IMR-90 (cell line): Measurements from ENCODE around the gene NCOA7. TPM values are rescaled to one million over a fixed set of nuclear protein-coding genes. Genes with fewer than 3 reads are reported as not detected.

Experiments
- ATAC-seq: fragments of 200-7000 bp; cut with Tn5 transposase; 2 replicates; pipeline ENCODE4 v1.9.1; 2020; ENCODE audit warnings: low read depth, mild to moderate bottlenecking, moderate library complexity
- BruUV-seq: library from RNA; stranded (reverse); fragments of 400-500 nt; replicated peaks from 2 replicates; lab custom pipeline; 2021; lab: Mats Ljungman, UMichigan
- CTCF ChIA-PET: fragments of 300-600 bp; formaldehyde crosslinking; extraction: SDS; loops from one replicate; lab custom pipeline; 2021; ENCODE audit warnings: antibody characterized with exemption; lab: Yijun Ruan, JAX
- POLR2A ChIA-PET: fragments of 300-600 bp; sonication (Branson Sonifier 250); formaldehyde crosslinking; loops from one replicate; lab custom pipeline; 2022; ENCODE audit warnings: antibody characterized with exemption; ENCODE audit not compliant: unreplicated experiment; lab: Charles Lee
- DNase-seq: peaks from one replicate; pipeline ENCODE4 v3.0.0; 2013
- H2AFZ ChIP-seq: replicated peaks from 2 replicates; pipeline ENCODE3; 2013; ENCODE audit warnings: low read length, mild to moderate bottlenecking; ENCODE audit not compliant: poor library complexity
- H2AK5ac ChIP-seq: 2 replicates; pipeline ENCODE4 v1.6.1; 2013; ENCODE audit warnings: low read depth, low read length, inconsistent platforms
- H2AK9ac ChIP-seq: replicated peaks from 2 replicates; pipeline ENCODE3; 2013; ENCODE audit warnings: mild to moderate bottlenecking, low read depth, low read length, moderate library complexity; ENCODE audit not compliant: poor library complexity
- H2BK120ac ChIP-seq: 2 replicates; pipeline ENCODE4 v1.6.1; 2013; ENCODE audit warnings: low read depth, low read length, inconsistent platforms
- H2BK15ac ChIP-seq: 3 replicates; pipeline ENCODE4 v1.6.1; 2013; ENCODE audit warnings: low read depth, low read length, inconsistent platforms
- H2BK20ac ChIP-seq: 2 replicates; pipeline ENCODE4 v1.6.1; 2013; ENCODE audit warnings: low read depth, mild to moderate bottlenecking, inconsistent platforms, low read length, moderate library complexity
- H2BK5ac ChIP-seq: 2 replicates; pipeline ENCODE4 v1.6.1; 2013; ENCODE audit warnings: mild to moderate bottlenecking, low read depth, low read length, inconsistent platforms; ENCODE audit not compliant: poor library complexity, severe bottlenecking
- H3K14ac ChIP-seq: replicated peaks from 2 replicates; pipeline ENCODE4 v1.6.1; 2013; ENCODE audit warnings: low read depth, low read length, inconsistent platforms
- H3K18ac ChIP-seq: 2 replicates; pipeline ENCODE4 v1.6.1; 2013; ENCODE audit warnings: low read depth, low read length, control low read depth
- H3K23ac ChIP-seq: 2 replicates; pipeline ENCODE4 v1.6.1; 2013; ENCODE audit warnings: low read depth, low read length, inconsistent platforms
- H3K27ac ChIP-seq: 2 replicates; pipeline ENCODE4 v1.5.1; 2013; ENCODE audit warnings: mild to moderate bottlenecking, control low read depth, low read length; ENCODE audit not compliant: insufficient read depth
- H3K27me3 ChIP-seq: 2 replicates; pipeline ENCODE4 v1.6.1; 2013; ENCODE audit warnings: low read length; ENCODE audit not compliant: control insufficient read depth, insufficient read depth
- H3K36me3 ChIP-seq: 2 replicates; pipeline ENCODE4 v1.6.1; 2013; ENCODE audit warnings: low read length, mixed read lengths; ENCODE audit not compliant: control insufficient read depth, insufficient read depth
- H3K4ac ChIP-seq: 2 replicates; pipeline ENCODE4 v1.6.1; 2013; ENCODE audit warnings: low read depth, low read length, inconsistent platforms
- H3K4me1 ChIP-seq: 2 replicates; pipeline ENCODE4 v1.6.1; 2013; ENCODE audit warnings: low read length, mixed read lengths; ENCODE audit not compliant: control insufficient read depth, insufficient read depth
- H3K4me2 ChIP-seq: 2 replicates; pipeline ENCODE4 v1.6.1; 2013; ENCODE audit warnings: low read depth, mild to moderate bottlenecking, control low read depth, low read length, moderate library complexity
- H3K4me3 ChIP-seq: 2 replicates; pipeline ENCODE4 v1.5.1; 2013; ENCODE audit warnings: low read depth, mild to moderate bottlenecking, control low read depth, low read length, moderate library complexity; ENCODE audit not compliant: insufficient read depth
- H3K56ac ChIP-seq: 2 replicates; pipeline ENCODE4 v1.6.1; 2013; ENCODE audit warnings: low read length, inconsistent platforms; ENCODE audit not compliant: insufficient read depth; ENCODE audit errors: extremely low read depth
- H3K79me1 ChIP-seq, 2 experiments: 2 replicates each; pipeline ENCODE4 v1.6.1; 2013; ENCODE audit warnings: low read length in 2 of 2, inconsistent platforms in 1 of 2, low read depth in 1 of 2
- H3K9ac ChIP-seq: 2 replicates; pipeline ENCODE4 v1.6.1; 2013; ENCODE audit warnings: low read depth, low read length, control low read depth
- H3K9me1 ChIP-seq: 2 replicates; pipeline ENCODE4 v1.6.1; 2013; ENCODE audit warnings: low read length, inconsistent platforms; ENCODE audit not compliant: insufficient read depth
- H3K9me3 ChIP-seq: 2 replicates; pipeline ENCODE4 v1.6.1; 2013; ENCODE audit warnings: low read length; ENCODE audit not compliant: control insufficient read depth, insufficient read depth
- H4K20me1 ChIP-seq: 2 replicates; pipeline ENCODE4 v1.6.1; 2013; ENCODE audit warnings: low read length, inconsistent platforms; ENCODE audit not compliant: insufficient read depth
- H4K5ac ChIP-seq: 2 replicates; pipeline ENCODE4 v1.6.1; 2013; ENCODE audit warnings: mild to moderate bottlenecking, low read depth, low read length, control low read depth
- H4K8ac ChIP-seq, 2 experiments: 2 replicates each; pipeline ENCODE4 v1.6.1; 2013; ENCODE audit warnings: low read depth in 2 of 2, low read length in 2 of 2, control low read depth in 1 of 2, inconsistent platforms in 1 of 2
- H4K91ac ChIP-seq: 2 replicates; pipeline ENCODE4 v1.6.1; 2013; ENCODE audit warnings: low read depth, low read length, inconsistent platforms; ENCODE audit not compliant: insufficient read depth
- BHLHE40 ChIP-seq: fragments of 150-350 bp; IDR thresholded peaks from 2 replicates; pipeline ENCODE4 v1.6.1; 2016; ENCODE audit warnings: mild to moderate bottlenecking, low read depth, low read length
- CEBPB ChIP-seq: IDR thresholded peaks from 2 replicates; pipeline ENCODE4 v1.6.1; 2012; ENCODE audit warnings: low read depth, low read length, improper control_type of control experiment
- CHD1 ChIP-seq: IDR thresholded peaks from 2 replicates; pipeline ENCODE4 v1.6.1; 2012; ENCODE audit warnings: low read depth, low read length, improper control_type of control experiment
- FOS ChIP-seq: fragments of 150-350 bp; IDR thresholded peaks from 2 replicates; pipeline ENCODE4 v1.6.1; 2016; ENCODE audit warnings: low read depth, low read length
- MAFK ChIP-seq: IDR thresholded peaks from 2 replicates; pipeline ENCODE4 v1.6.1; 2012; ENCODE audit warnings: low read depth, low read length, improper control_type of control experiment
- MAZ ChIP-seq: IDR thresholded peaks from 2 replicates; pipeline ENCODE4 v1.6.1; 2012; ENCODE audit warnings: low read depth, mild to moderate bottlenecking, low read length, improper control_type of control experiment, moderate library complexity, borderline replicate concordance
- MXI1 ChIP-seq: IDR thresholded peaks from 2 replicates; pipeline ENCODE4 v1.6.1; 2012; ENCODE audit warnings: low read depth, mild to moderate bottlenecking, low read length, moderate library complexity, borderline replicate concordance
- NFE2L2 ChIP-seq: fragments of 150-350 bp; IDR thresholded peaks from 2 replicates; pipeline ENCODE4 v1.6.1; 2016; ENCODE audit warnings: low read depth, mild to moderate bottlenecking, low read length
- POLR2A ChIP-seq: IDR thresholded peaks from 2 replicates; pipeline ENCODE4 v1.6.1; 2012; ENCODE audit warnings: mild to moderate bottlenecking, low read depth, low read length
- RAD21 ChIP-seq: IDR thresholded peaks from 2 replicates; pipeline ENCODE4 v1.6.1; 2012; ENCODE audit warnings: low read length, improper control_type of control experiment
- RCOR1 ChIP-seq: IDR thresholded peaks from 2 replicates; pipeline ENCODE4 v1.6.1; 2012; ENCODE audit warnings: mild to moderate bottlenecking, low read length, improper control_type of control experiment; ENCODE audit not compliant: insufficient replicate concordance
- RFX5 ChIP-seq: IDR thresholded peaks from 2 replicates; pipeline ENCODE4 v1.8.0; 2012; ENCODE audit warnings: low read depth, mild to moderate bottlenecking, low read length, moderate library complexity
- WGBS, 2 experiments: methylation state at CpG; one replicate each; pipeline versions ENCODE4 v1.1.5 to v1.1.7; 2013; ENCODE audit warnings: missing lambda C conversion rate in 2 of 2; ENCODE audit not compliant: insufficient read length in 1 of 2; ENCODE audit errors: extremely low coverage in 2 of 2; 5-methylcytosine and 5-hydroxymethylcytosine counted together
- dilution Hi-C: fragments of 300-500 bp; cut with HindIII; formaldehyde crosslinking; loops from one replicate; pipeline ENCODE4 v1.14.3; 2018; ENCODE audit warnings: low sequenced_read_pairs; ENCODE audit not compliant: unreplicated experiment
- in situ Hi-C: fragments of 300-500 bp; cut with MboI; formaldehyde crosslinking; loops from 3 replicates; pipeline ENCODE4 v1.14.3; 2019; ENCODE audit warnings: low sequenced_read_pairs, inconsistent platforms, mixed read lengths
- intact Hi-C: fragments of 100-400 bp; cut with micrococcal nuclease; formaldehyde crosslinking; loops from 2 replicates; pipeline ENCODE4 v1.10.0; 2022
- polyA plus RNA-seq, 3 experiments: library from polyadenylated mRNA; depleted of rRNA; stranded (reverse); fragments of >200 nt; gene quantifications; 2 replicates each; pipeline ENCODE4 v1.2.3, GENCODE V29; 2012; ENCODE audit warnings: low replicate concordance in 1 of 3
- total RNA-seq: library from RNA; depleted of rRNA; stranded (reverse); fragments of >200 nt; gene quantifications from 2 replicates; pipeline ENCODE4 v1.2.3, GENCODE V29; 2012
- TF ChIP-seq, protein P1 (sequence below): fragments of 150-350 bp; IDR thresholded peaks from 2 replicates; pipeline ENCODE4 v1.6.1; 2016; ENCODE audit warnings: low read depth, mild to moderate bottlenecking, low read length, moderate library complexity, borderline replicate concordance
- TF ChIP-seq, protein P2 (sequence below): conservative IDR thresholded peaks from 2 replicates; pipeline ENCODE4 v1.5.1; 2012; ENCODE audit warnings: mild to moderate bottlenecking, low read depth, low read length, improper control_type of control experiment
- TF ChIP-seq, protein P3 (sequence below): fragments of 150-350 bp; IDR thresholded peaks from 2 replicates; pipeline ENCODE4 v1.6.1; 2017; ENCODE audit warnings: mild to moderate bottlenecking, antibody characterized with exemption, low read length, low read depth

The NCOA7 gene
- total and polyA plus RNA-seq, 2 of the 4 experiments (the other 2 are of a cell fraction) = 12.6 to 12.9 TPM

DNA sequence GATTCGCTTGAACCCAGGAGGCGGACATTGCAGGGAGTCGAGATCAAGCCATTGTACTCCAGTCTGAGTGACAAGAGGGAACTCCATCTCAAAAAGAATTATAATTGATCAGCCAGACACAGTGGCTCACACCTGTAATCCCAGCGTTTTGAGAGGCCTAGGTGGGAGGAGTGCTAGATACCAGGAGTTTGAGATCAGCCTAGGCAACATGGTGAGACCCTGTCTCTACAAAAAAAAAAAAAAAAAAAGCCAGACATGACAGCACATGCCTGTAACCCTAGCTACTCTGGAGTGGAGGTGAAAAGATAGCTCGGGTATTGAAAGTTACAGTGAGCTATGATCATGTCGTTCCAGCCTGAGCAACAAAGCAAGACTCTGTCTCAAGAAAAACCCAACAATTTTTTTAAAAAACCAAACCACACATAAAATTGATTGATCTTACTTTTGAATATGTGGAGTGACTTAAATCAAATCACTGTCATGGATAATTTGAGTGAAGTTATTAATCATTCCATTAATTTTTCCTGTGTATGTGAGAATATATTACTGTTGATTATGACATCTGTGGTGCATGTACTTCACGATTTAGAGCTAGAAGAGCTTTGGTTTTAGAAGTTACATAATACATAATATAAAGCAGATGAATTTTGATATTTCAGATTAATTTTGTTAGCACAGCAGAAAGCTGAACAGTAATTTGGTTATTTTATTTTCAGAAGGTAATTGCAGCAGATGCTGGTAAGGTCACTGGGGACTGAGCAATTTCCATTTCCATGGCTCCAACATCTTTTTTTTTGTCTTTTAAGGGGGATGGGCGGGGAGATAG lies 34.4 kb downstream of the NCOA7 start:
- H4K8ac ChIP-seq = no peak overlapping the region
- dilution Hi-C loops (no loop called here), in situ Hi-C loops (no loop called here), intact Hi-C loops (no loop called here)
- no peak overlapping the region for H3K27ac ChIP-seq
- DNase-seq (no peak), ATAC-seq (no peak)
- H2BK20ac ChIP-seq = no peak overlapping the region
- no peak overlapping the region for H3K18ac ChIP-seq
- H4K20me1 ChIP-seq = no peaks in the 10 kb centered on the region
- no peak overlapping the region for H2AFZ ChIP-seq
- no peak overlapping the region for H3K9ac ChIP-seq
- no peaks in the 10 kb centered on the region for H3K9me3 ChIP-seq
- H3K56ac ChIP-seq = no peak overlapping the region
- H3K4me1 ChIP-seq = no peaks in the 10 kb centered on the region
- H3K4ac ChIP-seq = no peak overlapping the region
- H2AK5ac ChIP-seq = no peak overlapping the region
- H3K23ac ChIP-seq = no peak overlapping the region
- no peak overlapping the region for H2BK15ac ChIP-seq
- BruUV-seq = no TSS peak
- no peaks in the 10 kb centered on the region for H3K27me3 ChIP-seq
- H4K5ac ChIP-seq = no peak overlapping the region
- ChIA-PET POLR2A (interaction anchor here (0.7 kb wide), 1 partner anchor 820 kb away, joined by 4 read pairs; no protein-coding TSS in a partner anchor), CTCF (no interaction called here)
- H2BK120ac ChIP-seq = no peak overlapping the region
- no peak overlapping the region for H3K4me2 ChIP-seq
- H3K4me3 ChIP-seq = no peak overlapping the region
- peaks cover 1% of the 10 kb centered on the region; the same call in 1 of the 2 replicates for H3K36me3 ChIP-seq
- H2AK9ac ChIP-seq = no peak overlapping the region
- H3K14ac ChIP-seq = no peak overlapping the region
- 100% methylated on average over 1 of the region's 8 CpGs; no CpG with 5 or more reads in 1 of the 2 experiments for WGBS, 2 experiments
- H2BK5ac ChIP-seq = no peak overlapping the region
- peaks cover 3% of the 10 kb centered on the region for H3K9me1 ChIP-seq
- H4K91ac ChIP-seq = no peak overlapping the region
- H3K79me1 ChIP-seq = peaks cover 4 to 11% of the 10 kb centered on the region in 2 experiments; a peak in 3 of 4 replicates
- no peak for TF ChIP-seq CHD1
- no peak for TF ChIP-seq MAZ
- no peak for TF ChIP-seq RFX5
- TF ChIP-seq RAD21 = no peak
- TF ChIP-seq, protein P1, sequence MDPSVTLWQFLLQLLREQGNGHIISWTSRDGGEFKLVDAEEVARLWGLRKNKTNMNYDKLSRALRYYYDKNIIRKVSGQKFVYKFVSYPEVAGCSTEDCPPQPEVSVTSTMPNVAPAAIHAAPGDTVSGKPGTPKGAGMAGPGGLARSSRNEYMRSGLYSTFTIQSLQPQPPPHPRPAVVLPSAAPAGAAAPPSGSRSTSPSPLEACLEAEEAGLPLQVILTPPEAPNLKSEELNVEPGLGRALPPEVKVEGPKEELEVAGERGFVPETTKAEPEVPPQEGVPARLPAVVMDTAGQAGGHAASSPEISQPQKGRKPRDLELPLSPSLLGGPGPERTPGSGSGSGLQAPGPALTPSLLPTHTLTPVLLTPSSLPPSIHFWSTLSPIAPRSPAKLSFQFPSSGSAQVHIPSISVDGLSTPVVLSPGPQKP = no peak
- TF ChIP-seq NFE2L2 = no peak
- TF ChIP-seq CEBPB = no peak
- TF ChIP-seq RCOR1 = no peak
- no peak for TF ChIP-seq POLR2A
- TF ChIP-seq BHLHE40 = no peak
- TF ChIP-seq MAFK = no peak
- TF ChIP-seq MXI1 = no peak
- TF ChIP-seq, protein P2, sequence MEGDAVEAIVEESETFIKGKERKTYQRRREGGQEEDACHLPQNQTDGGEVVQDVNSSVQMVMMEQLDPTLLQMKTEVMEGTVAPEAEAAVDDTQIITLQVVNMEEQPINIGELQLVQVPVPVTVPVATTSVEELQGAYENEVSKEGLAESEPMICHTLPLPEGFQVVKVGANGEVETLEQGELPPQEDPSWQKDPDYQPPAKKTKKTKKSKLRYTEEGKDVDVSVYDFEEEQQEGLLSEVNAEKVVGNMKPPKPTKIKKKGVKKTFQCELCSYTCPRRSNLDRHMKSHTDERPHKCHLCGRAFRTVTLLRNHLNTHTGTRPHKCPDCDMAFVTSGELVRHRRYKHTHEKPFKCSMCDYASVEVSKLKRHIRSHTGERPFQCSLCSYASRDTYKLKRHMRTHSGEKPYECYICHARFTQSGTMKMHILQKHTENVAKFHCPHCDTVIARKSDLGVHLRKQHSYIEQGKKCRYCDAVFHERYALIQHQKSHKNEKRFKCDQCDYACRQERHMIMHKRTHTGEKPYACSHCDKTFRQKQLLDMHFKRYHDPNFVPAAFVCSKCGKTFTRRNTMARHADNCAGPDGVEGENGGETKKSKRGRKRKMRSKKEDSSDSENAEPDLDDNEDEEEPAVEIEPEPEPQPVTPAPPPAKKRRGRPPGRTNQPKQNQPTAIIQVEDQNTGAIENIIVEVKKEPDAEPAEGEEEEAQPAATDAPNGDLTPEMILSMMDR = no peak
- TF ChIP-seq, protein P3, sequence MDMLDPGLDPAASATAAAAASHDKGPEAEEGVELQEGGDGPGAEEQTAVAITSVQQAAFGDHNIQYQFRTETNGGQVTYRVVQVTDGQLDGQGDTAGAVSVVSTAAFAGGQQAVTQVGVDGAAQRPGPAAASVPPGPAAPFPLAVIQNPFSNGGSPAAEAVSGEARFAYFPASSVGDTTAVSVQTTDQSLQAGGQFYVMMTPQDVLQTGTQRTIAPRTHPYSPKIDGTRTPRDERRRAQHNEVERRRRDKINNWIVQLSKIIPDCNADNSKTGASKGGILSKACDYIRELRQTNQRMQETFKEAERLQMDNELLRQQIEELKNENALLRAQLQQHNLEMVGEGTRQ = no peak
- no peak for TF ChIP-seq FOS
